Lung (tissue), 16 donors: ENCODE measurements around the gene GIPC1. TPM values are rescaled to one million over a fixed set of nuclear protein-coding genes. Genes with fewer than 3 reads are reported as not detected.

Experiments
- ATAC-seq: fragments of 200-7000 bp; cut with Tn5 transposase; one replicate; pipeline ENCODE4 v1.9.1; 2020; ENCODE audit warnings: moderate number of reproducible peaks; ENCODE audit not compliant: insufficient read depth, low FRiP score
- DNase-seq, 3 donors: peaks; one replicate each; pipeline ENCODE4 v3.0.0-alpha.2; 2013 to 2017
- H3K27ac ChIP-seq, 2 donors: one replicate each; pipeline ENCODE4 v1.5.1; 2013; ENCODE audit warnings: mild to moderate bottlenecking in 2 of 2, moderate library complexity in 2 of 2, control low read depth in 1 of 2, inconsistent platforms in 1 of 2, low read depth in 1 of 2, low read length in 1 of 2
- H3K27me3 ChIP-seq, 3 donors: one replicate each; pipeline ENCODE4 v1.5.1; 2013; ENCODE audit warnings: low read length in 2 of 3; ENCODE audit not compliant: control insufficient read depth in 3 of 3, insufficient read depth in 3 of 3
- H3K36me3 ChIP-seq, 4 donors: one replicate each; pipeline ENCODE4 v1.5.1; 2013; ENCODE audit warnings: low read length in 4 of 4, mild to moderate bottlenecking in 1 of 4, moderate library complexity in 1 of 4; ENCODE audit not compliant: control insufficient read depth in 4 of 4, insufficient read depth in 4 of 4
- H3K4me1 ChIP-seq, 5 donors: one replicate each; pipeline ENCODE4 v1.5.1; 2013; ENCODE audit warnings: low read length in 5 of 5, mild to moderate bottlenecking in 2 of 5, moderate library complexity in 1 of 5; ENCODE audit not compliant: control insufficient read depth in 5 of 5, insufficient read depth in 5 of 5
- H3K4me3 ChIP-seq: one replicate; pipeline ENCODE4 v1.5.1; 2013; ENCODE audit warnings: mild to moderate bottlenecking, control low read depth, moderate library complexity
- H3K9ac ChIP-seq, 2 donors: one replicate each; pipeline ENCODE4 v1.5.1; 2013; ENCODE audit warnings: low read length in 2 of 2, control low read depth in 1 of 2; ENCODE audit not compliant: insufficient read depth in 1 of 2
- H3K9me3 ChIP-seq, 4 donors: one replicate each; pipeline ENCODE4 v1.5.1; 2013; ENCODE audit warnings: low read length in 3 of 4, mild to moderate bottlenecking in 1 of 4, moderate library complexity in 1 of 4; ENCODE audit not compliant: control insufficient read depth in 4 of 4, insufficient read depth in 3 of 4
- CTCF ChIP-seq: IDR thresholded peaks from 2 replicates; pipeline ENCODE4 v1.5.1; 2012; ENCODE audit warnings: mild to moderate bottlenecking; ENCODE audit errors: control extremely low read depth, extremely low read depth
- WGBS, 2 donors: extraction: QIAGEN DNeasy Blood & Tissue Kit; methylation state at CpG; one replicate each; pipeline ENCODE4 v1.1.7; 2013; 5-methylcytosine and 5-hydroxymethylcytosine counted together
- long read RNA-seq, 5 donors: transcript quantifications; one replicate each; lab custom pipeline, GENCODE V29; 2026
- polyA plus RNA-seq, 2 donors: library from polyadenylated mRNA; stranded (reverse); fragments of 200-250 nt; gene quantifications; one replicate each; pipeline ENCODE4 v1.2.1, GENCODE V29; 2013
- total RNA-seq, 2 donors: library from RNA; depleted of rRNA in 1 of 2; stranded (reverse); fragments of >200 nt in 1 of 2; gene quantifications; one replicate each; pipeline ENCODE4 v1.2.1, GENCODE V29; 2014 to 2021
- donor health status: control.
- donor health status: control.
- donor health status: Bipolar disorder and iron deficiency.
- donor health status: healthy.
- donor health status: DM: yes; HTN: yes; CAD: no.

The GIPC1 gene, protein sequence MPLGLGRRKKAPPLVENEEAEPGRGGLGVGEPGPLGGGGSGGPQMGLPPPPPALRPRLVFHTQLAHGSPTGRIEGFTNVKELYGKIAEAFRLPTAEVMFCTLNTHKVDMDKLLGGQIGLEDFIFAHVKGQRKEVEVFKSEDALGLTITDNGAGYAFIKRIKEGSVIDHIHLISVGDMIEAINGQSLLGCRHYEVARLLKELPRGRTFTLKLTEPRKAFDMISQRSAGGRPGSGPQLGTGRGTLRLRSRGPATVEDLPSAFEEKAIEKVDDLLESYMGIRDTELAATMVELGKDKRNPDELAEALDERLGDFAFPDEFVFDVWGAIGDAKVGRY
- total RNA-seq: 100 to 1,000 TPM in 1 of 2 donors, 10 to 100 TPM in 1; 94.9 to 136 TPM
- polyA plus RNA-seq: 100 to 1,000 TPM; 126 to 156 TPM
- long read RNA-seq, donor 1, transcript GIPC1-203 (9 exons, 1,926 nt): major isoform, 18 of 44 reads
- long read RNA-seq, donor 1, transcript GIPC1-205 (8 exons, 1,386 nt): minor isoform, 17 of 44 reads
- long read RNA-seq, donor 1, transcript GIPC1-213 (7 exons, 1,068 nt): minor isoform, 6 of 44 reads
- long read RNA-seq, donor 1, partial matches to known transcripts: 0 of 44 reads
- long read RNA-seq, donor 1, other reads (novel, unspliced or antisense): 0 of 44 reads
- long read RNA-seq, donor 2, partial matches to known transcripts: 0 of 8 reads
- long read RNA-seq, donor 2, other reads (novel, unspliced or antisense): 0 of 8 reads
- long read RNA-seq, donor 3, transcript GIPC1-203 (9 exons, 1,926 nt): minor isoform, 7 of 18 reads
- long read RNA-seq, donor 3, transcript GIPC1-205 (8 exons, 1,386 nt): major isoform, 8 of 18 reads
- long read RNA-seq, donor 3, partial matches to known transcripts: 0 of 18 reads
- long read RNA-seq, donor 3, other reads (novel, unspliced or antisense): 0 of 18 reads
- long read RNA-seq, donor 4, transcript GIPC1-203 (9 exons, 1,926 nt): major isoform, 9 of 26 reads
- long read RNA-seq, donor 4, partial matches to known transcripts: 12 of 26 reads
- long read RNA-seq, donor 4, other reads (novel, unspliced or antisense): 0 of 26 reads
- long read RNA-seq, donor 5, transcript GIPC1-203 (9 exons, 1,926 nt): major isoform, 9 of 26 reads
- long read RNA-seq, donor 5, transcript GIPC1-205 (8 exons, 1,386 nt): minor isoform, 7 of 26 reads
- long read RNA-seq, donor 5, partial matches to known transcripts: 0 of 26 reads
- long read RNA-seq, donor 5, other reads (novel, unspliced or antisense): 5 of 26 reads

- Histone ChIP-seq H3K9me3 (no peaks in the 10 kb centered on the region), H3K27me3 (no peaks in the 10 kb centered on the region), H3K9ac (peak within 1 kb of the TSS; percentile 25 to 53), H3K36me3 (peaks cover 0 to 9% (median 3%) of the 10 kb centered on the region in 4 donors), H3K4me1 (peaks cover 0 to 18% (median 9%) of the 10 kb centered on the region in 5 donors), H3K4me3 (peak within 1 kb of the TSS; percentile 61), H3K27ac (peak within 1 kb of the TSS; percentile 64 to 91)
- TF ChIP-seq CTCF: no peak
- DNase-seq (peak; percentile 99 to 100 (median 99)), ATAC-seq (peak; percentile 94)
- WGBS, 2 donors: 5 to 8% methylated on average over 44 to 63 of the region's 71 CpGs
Measured at GRCh38 chr19:14496029-14496833, at the start of gene GIPC1. Gene GIPC1, minus strand, starts transcription at chr19:14496127. Its CDS starts 13,151 bp downstream, at chr19:14482976.

GRCh38 chr19:14545716-14546082 is 49.8 kb upstream of the GIPC1 start:
- Histone ChIP-seq H3K9ac (no peak overlapping the region), H3K4me3 (no peak overlapping the region), H3K27ac (no peak overlapping the region), H3K36me3 (peaks cover 0 to 7% (median under 1%) of the 10 kb centered on the region in 4 donors), H3K27me3 (no peaks in the 10 kb centered on the region), H3K9me3 (no peaks in the 10 kb centered on the region), H3K4me1 (peaks cover 0 to 11% (median 3%) of the 10 kb centered on the region in 5 donors)
- no peak for TF ChIP-seq CTCF
- no peak for ATAC-seq
- no peak for DNase-seq
- 86 to 91% methylated on average over 9 of the region's 9 CpGs for WGBS, 2 donors

- Histone ChIP-seq H3K27ac (no peak overlapping the region), H3K9me3 (no peaks in the 10 kb centered on the region), H3K4me1 (peaks cover 0 to 9% (median 3%) of the 10 kb centered on the region in 5 donors), H3K4me3 (no peak overlapping the region), H3K27me3 (no peaks in the 10 kb centered on the region), H3K9ac (no peak overlapping the region), H3K36me3 (peaks cover 0 to 6% (median under 1%) of the 10 kb centered on the region in 4 donors)
- ATAC-seq (no peak), DNase-seq (no peak)
- TF ChIP-seq CTCF: no peak
- 69 to 76% methylated on average over 21 of the region's 21 CpGs for WGBS, 2 donors
Measured at GRCh38 chr19:14544977-14545715, 49.2 kb upstream of the GIPC1 start.
